Jurkat, Clone E6-1 (cell line): Measurements from ENCODE around the gene HTR2B. TPM values are rescaled to one million over a fixed set of nuclear protein-coding genes. Genes with fewer than 3 reads are reported as not detected.
A peak's percentile ranks its signal among the peaks of the same experiment; 100 is the strongest.
"Not testable (repeated sequence)": the region's sequence is repeated elsewhere in the genome, so short reads cannot be mapped to it uniquely, and the experiment has no call there.

Experiments
- DNase-seq: peaks from one replicate; pipeline ENCODE4 v3.0.0-alpha.2; 2011; ENCODE audit warnings: low read depth, low spot score
- H3K4me3 ChIP-seq: 2 replicates; pipeline ENCODE4 v1.5.1; 2011; ENCODE audit warnings: mild to moderate bottlenecking, low read length, control low read depth, moderate library complexity
- polyA plus RNA-seq: library from polyadenylated mRNA; unstranded; fragments of >200 nt; gene quantifications from one replicate; pipeline ENCODE4 v1.2.1, GENCODE V29; 2012; ENCODE audit warnings: missing spikeins; ENCODE audit not compliant: insufficient read length, insufficient read depth

Gene HTR2B
- polyA plus RNA-seq, result not detected

GRCh38 chr2:231124838-231125568 lies at the start of gene HTR2B:
Gene HTR2B (minus strand): TSS chr2:231125042. CDS start chr2:231123764, 1,278 bp downstream.
- peak; percentile 68 for DNase-seq
- no peak within 1 kb of the TSS for H3K4me3 ChIP-seq

- DNase-seq, result no peak
- no peak overlapping the region for H3K4me3 ChIP-seq
Observed at GRCh38 chr2:231174211-231174651, 49.4 kb upstream of the HTR2B start.

DNA sequence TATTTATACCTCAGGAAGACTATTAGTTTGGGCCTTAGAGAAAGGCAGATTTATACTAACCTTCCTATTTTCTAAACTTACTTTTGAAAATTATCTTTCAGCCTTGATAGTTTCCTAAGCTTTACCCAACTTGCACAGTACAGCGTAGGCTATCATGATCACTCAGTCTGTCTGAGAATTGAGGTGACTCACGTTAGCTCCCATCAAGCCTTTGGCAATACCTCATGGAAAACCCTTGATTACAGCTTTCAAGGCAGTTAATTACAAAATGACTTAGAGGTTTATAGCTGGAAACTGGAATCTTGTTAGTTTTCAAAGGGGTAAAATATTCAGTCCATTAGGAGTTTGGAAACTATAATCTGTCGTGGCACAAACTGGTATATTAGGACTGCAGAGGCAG lies 47.2 kb upstream of the HTR2B start:
- no peak for DNase-seq
- H3K4me3 ChIP-seq, result no peak overlapping the region

GRCh38 chr2:231170055-231170454 lies 45.2 kb upstream of the HTR2B start:
- no peak overlapping the region for H3K4me3 ChIP-seq
- DNase-seq, result no peak

DNA sequence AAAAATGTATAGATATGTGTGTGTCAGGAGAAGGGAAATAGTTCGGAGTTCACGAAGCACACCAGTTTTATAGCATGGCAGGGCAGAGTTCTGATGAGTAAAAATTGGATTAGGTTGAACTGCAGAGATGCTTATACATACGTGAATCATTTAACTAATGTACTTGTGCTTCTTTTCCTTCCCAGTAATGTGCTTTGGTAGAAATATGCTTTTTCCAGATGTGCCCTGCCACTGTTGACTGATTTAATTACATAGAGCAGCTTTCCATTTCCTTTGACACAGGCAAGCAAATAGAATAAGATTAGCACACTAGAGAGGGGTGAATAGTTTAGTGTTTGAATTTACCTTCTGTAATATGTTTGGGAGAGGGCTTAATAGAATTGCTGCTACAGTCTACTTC lies 44.6 kb upstream of the HTR2B start:
- H3K4me3 ChIP-seq, result no peak overlapping the region
- no peak for DNase-seq

- DNase-seq, result no peak
- no peak overlapping the region for H3K4me3 ChIP-seq
Observed at GRCh38 chr2:231168460-231169139, 43.8 kb upstream of the HTR2B start.

- no peak overlapping the region for H3K4me3 ChIP-seq
- DNase-seq, result no peak
Observed at GRCh38 chr2:231167745-231168459, 43.1 kb upstream of the HTR2B start.

GRCh38 chr2:231163414-231164095 lies 38.7 kb upstream of the HTR2B start:
- no peak for DNase-seq
- no peak overlapping the region for H3K4me3 ChIP-seq

- no peak for DNase-seq
- no peak overlapping the region for H3K4me3 ChIP-seq
Observed at GRCh38 chr2:231163011-231163410, 38.2 kb upstream of the HTR2B start.

- DNase-seq, result no peak
- no peak overlapping the region for H3K4me3 ChIP-seq
Observed at GRCh38 chr2:231161877-231162329, 37.1 kb upstream of the HTR2B start.

DNA sequence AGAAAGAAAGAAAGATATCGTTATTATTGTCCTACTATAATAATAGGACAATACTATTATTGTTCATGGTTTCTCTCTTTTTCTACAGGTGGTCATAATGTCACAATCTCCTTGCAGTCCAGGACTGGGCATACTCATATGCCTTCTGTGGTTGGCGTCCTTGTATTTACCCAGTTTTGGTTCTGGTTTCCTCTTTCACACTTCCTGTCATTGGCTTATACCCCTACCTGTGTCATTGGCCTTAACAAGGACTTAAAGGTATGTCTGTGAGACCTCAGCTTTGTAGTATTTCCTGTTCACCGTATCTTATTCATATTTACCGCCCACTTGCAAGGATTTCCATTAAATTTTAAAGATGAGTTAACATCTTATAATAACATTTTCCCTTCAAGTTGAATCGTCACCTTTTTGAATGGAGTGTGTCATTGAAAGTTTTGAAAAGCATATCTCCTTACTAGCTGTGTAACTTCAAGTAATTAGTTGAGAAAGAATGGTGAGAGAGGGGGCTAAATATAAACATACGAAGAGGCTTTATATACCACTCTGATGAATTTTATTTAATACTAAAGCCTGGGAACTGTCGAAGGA lies 36.5 kb upstream of the HTR2B start:
- H3K4me3 ChIP-seq, result no peak overlapping the region
- DNase-seq, result no peak

DNA sequence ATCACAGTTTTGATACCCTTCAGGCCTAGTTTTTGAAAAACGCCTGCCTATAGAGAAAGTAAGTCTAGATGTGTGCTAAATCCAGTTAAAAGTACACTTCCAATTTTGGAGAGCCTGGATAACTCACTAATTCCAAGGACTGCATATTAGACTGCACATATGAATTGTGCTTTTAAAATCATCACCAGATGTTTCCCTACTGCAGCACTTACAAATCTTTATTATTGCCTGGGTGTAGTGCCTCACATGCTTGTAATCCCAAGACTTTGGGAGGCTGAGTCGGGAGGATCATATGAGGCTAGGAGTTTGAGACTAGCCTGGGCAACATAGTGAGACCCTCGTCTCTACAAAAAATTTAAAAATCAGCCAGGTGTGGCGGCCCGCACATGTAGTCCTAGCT lies 35.9 kb upstream of the HTR2B start:
- H3K4me3 ChIP-seq, result no peak overlapping the region
- no peak for DNase-seq

GRCh38 chr2:231159306-231159705 lies 34.5 kb upstream of the HTR2B start:
- DNase-seq, result no peak
- no peak overlapping the region for H3K4me3 ChIP-seq

GRCh38 chr2:231152800-231153557 lies 28.1 kb upstream of the HTR2B start:
- DNase-seq, result no peak
- no peak overlapping the region for H3K4me3 ChIP-seq

- H3K4me3 ChIP-seq, result no peak overlapping the region
- no peak for DNase-seq
Observed at GRCh38 chr2:231146665-231147064, 21.8 kb upstream of the HTR2B start.

- no peak overlapping the region for H3K4me3 ChIP-seq
- no peak for DNase-seq
Observed at GRCh38 chr2:231144896-231145295, 20.1 kb upstream of the HTR2B start.

GRCh38 chr2:231140808-231141207 lies 16.0 kb upstream of the HTR2B start:
- DNase-seq, H3K4me3 ChIP-seq: not testable (repeated sequence)

- no peak overlapping the region for H3K4me3 ChIP-seq
- DNase-seq, result no peak
Observed at GRCh38 chr2:231139796-231140195, 15.0 kb upstream of the HTR2B start.
